GM21619 (cell line): ENCODE results near the gene CRYBG1.

Experiments used
- ATAC-seq: cut with Tn5 transposase; IDR thresholded peaks from one replicate; pipeline ENCODE4 v1.9.1; 2021; ENCODE audit not compliant: unreplicated experiment

Gene CRYBG1

GRCh38 chr6:106456756-106457155, 96.2 kb downstream of the CRYBG1 start:
- ATAC-seq, result no peak

- no peak for ATAC-seq
These were observed 97.8 kb downstream of the CRYBG1 start for GRCh38 chr6:106458021-106458986.

GRCh38 chr6:106460481-106460880, 100.0 kb downstream of the CRYBG1 start:
- no peak for ATAC-seq

GRCh38 chr6:106461084-106461483, 100.6 kb downstream of the CRYBG1 start:
- ATAC-seq, result no peak

- ATAC-seq, result no peak
These were observed 102.5 kb downstream of the CRYBG1 start for GRCh38 chr6:106462923-106463557.

- no peak for ATAC-seq
These were observed 105.7 kb downstream of the CRYBG1 start for GRCh38 chr6:106466211-106466610.

GRCh38 chr6:106468935-106469334, 108.4 kb downstream of the CRYBG1 start:
- ATAC-seq, result no peak

- no peak for ATAC-seq
These were observed 109.4 kb downstream of the CRYBG1 start for GRCh38 chr6:106469882-106470281.

GRCh38 chr6:106470316-106470715, 109.8 kb downstream of the CRYBG1 start:
- no peak for ATAC-seq

- no peak for ATAC-seq
These were observed 110.3 kb downstream of the CRYBG1 start for GRCh38 chr6:106470811-106471210.

GRCh38 chr6:106473812-106474211, 113.3 kb downstream of the CRYBG1 start:
- ATAC-seq, result no peak

GRCh38 chr6:106474466-106474865, 113.9 kb downstream of the CRYBG1 start:
- no peak for ATAC-seq

GRCh38 chr6:106475284-106475683, 114.8 kb downstream of the CRYBG1 start:
- no peak for ATAC-seq

GRCh38 chr6:106476331-106477105, 116.0 kb downstream of the CRYBG1 start:
- no peak for ATAC-seq

GRCh38 chr6:106477146-106477545, 116.6 kb downstream of the CRYBG1 start:
- no peak for ATAC-seq

GRCh38 chr6:106477790-106478189, 117.3 kb downstream of the CRYBG1 start:
- no peak for ATAC-seq

GRCh38 chr6:106486236-106486635, 125.7 kb downstream of the CRYBG1 start:
- no peak for ATAC-seq

GRCh38 chr6:106488494-106489370, 128.2 kb downstream of the CRYBG1 start:
- no peak for ATAC-seq

GRCh38 chr6:106490030-106490429, 129.5 kb downstream of the CRYBG1 start:
- ATAC-seq, result no peak

GRCh38 chr6:106490436-106490835, 129.9 kb downstream of the CRYBG1 start:
- ATAC-seq, result no peak
